GM12874 (cell line): ENCODE data around the gene TIGD3.

Source experiments
- CTCF ChIP-seq: IDR thresholded peaks from 2 replicates; pipeline ENCODE4 v1.5.1; 2011; ENCODE audit warnings: low read depth, mild to moderate bottlenecking, control low read depth, low read length, moderate library complexity; ENCODE audit not compliant: insufficient read depth

Gene TIGD3

GRCh38 chr11:65399845-65400244 is 45.3 kb downstream of the TIGD3 start:
- TF ChIP-seq CTCF, result no peak

GRCh38 chr11:65400307-65401072 is 45.9 kb downstream of the TIGD3 start:
- TF ChIP-seq CTCF, result no peak

GRCh38 chr11:65401073-65401802 is 46.7 kb downstream of the TIGD3 start:
- TF ChIP-seq CTCF, result no peak

- no peak for TF ChIP-seq CTCF
Observed at GRCh38 chr11:65401803-65402248, 47.3 kb downstream of the TIGD3 start.

- no peak for TF ChIP-seq CTCF
Observed at GRCh38 chr11:65402790-65403189, 48.2 kb downstream of the TIGD3 start.

GRCh38 chr11:65403607-65404121 is 49.1 kb downstream of the TIGD3 start:
- no peak for TF ChIP-seq CTCF

DNA sequence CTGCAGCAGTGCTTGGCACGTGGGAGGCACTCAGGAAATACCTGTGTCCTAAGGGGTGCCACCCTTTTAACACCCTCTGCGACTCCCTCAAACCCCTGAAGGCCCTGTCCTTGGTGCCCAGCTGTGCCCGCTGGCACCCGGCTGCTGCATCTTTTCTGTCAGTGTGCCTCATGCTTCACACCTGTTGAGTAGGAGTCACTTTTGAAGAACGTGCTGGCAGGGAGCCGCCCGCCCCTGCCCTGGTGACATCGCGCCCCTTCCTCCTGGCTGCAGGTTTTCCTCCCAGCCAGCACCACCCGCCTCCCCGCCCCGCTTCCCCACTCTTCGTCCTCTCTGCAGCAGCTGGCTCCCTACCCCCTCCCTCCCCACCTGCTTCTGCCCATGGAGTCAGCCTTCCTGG is 49.7 kb downstream of the TIGD3 start:
- no peak for TF ChIP-seq CTCF
